ENCODE results near the gene ZBTB7C.

- TF ChIP-seq CTCF (IDR thresholded peaks at IDR 0.05; ENCODE audit: borderline replicate concordance, extremely low read depth, low read length, poor library complexity, severe bottlenecking): no peak
- TF ChIP-seq EZH2 (IDR thresholded peaks at IDR 0.05; ENCODE audit: borderline replicate concordance, low read depth, low read length, severe bottlenecking): no peak
Measured at GRCh38 chr18:48011926-48012465, 397.2 kb downstream of the ZBTB7C start.
